Activated CD8-positive, alpha-beta T cell treated with anti-CD3 and anti-CD28 coated beads for 36 hours (primary cell): ENCODE measurements around the gene BICD1. TPM values are rescaled to one million over a fixed set of nuclear protein-coding genes. Genes with fewer than 3 reads are reported as not detected.

Experiments used
- ATAC-seq: fragments of 200-7000 bp; cut with Tn5 transposase; one replicate; pipeline ENCODE4 v1.10.0; 2021; ENCODE audit warnings: mild to moderate bottlenecking, moderate library complexity
- CTCF ChIA-PET: fragments of 350-600 bp; sonication (Branson Sonifier 250); formaldehyde crosslinking; loops from one replicate; lab custom pipeline; 2021; ENCODE audit warnings: antibody characterized with exemption; lab: Charles Lee
- POLR2A ChIA-PET: fragments of 350-600 bp; sonication (Branson Sonifier 250); formaldehyde crosslinking; loops from one replicate; lab custom pipeline; 2021; ENCODE audit warnings: antibody characterized with exemption; lab: Charles Lee
- DNase-seq: peaks from one replicate; pipeline ENCODE4 v3.0.0-alpha.2; 2020
- H3K27ac Mint-ChIP-seq: one replicate; pipeline ENCODE4 v1.8.0; 2021; ENCODE audit warnings: mild to moderate bottlenecking, mixed read lengths
- H3K27me3 Mint-ChIP-seq: one replicate; pipeline ENCODE4 v1.8.0; 2021; ENCODE audit warnings: mixed read lengths
- H3K36me3 Mint-ChIP-seq: one replicate; pipeline ENCODE4 v1.8.0; 2021; ENCODE audit warnings: low read depth, mixed read lengths
- H3K4me1 Mint-ChIP-seq: one replicate; pipeline ENCODE4 v1.8.0; 2021; ENCODE audit warnings: low read depth, mixed read lengths
- H3K4me3 Mint-ChIP-seq: one replicate; pipeline ENCODE4 v1.8.0; 2021; ENCODE audit warnings: mild to moderate bottlenecking, moderate library complexity, mixed read lengths
- H3K9me3 Mint-ChIP-seq: one replicate; pipeline ENCODE4 v1.8.0; 2021; ENCODE audit warnings: mixed read lengths
- intact Hi-C: fragments of 100-400 bp; cut with micrococcal nuclease; formaldehyde crosslinking; loops from one replicate; pipeline ENCODE4 v1.10.0; 2022
- total RNA-seq, 2 experiments: library from RNA; stranded (reverse); gene quantifications; one replicate each; pipeline ENCODE4 v1.2.3, GENCODE V29; 2021
- TF ChIP-seq, protein P1 (sequence below): fragments of 200-600 bp; IDR thresholded peaks from one replicate; pipeline ENCODE4 v1.8.0; 2022; ENCODE audit warnings: antibody characterized with exemption, mild to moderate bottlenecking

BICD1 gene
- total RNA-seq, 2 experiments from 2014 or later: 12.5 to 13.2 TPM

DNA sequence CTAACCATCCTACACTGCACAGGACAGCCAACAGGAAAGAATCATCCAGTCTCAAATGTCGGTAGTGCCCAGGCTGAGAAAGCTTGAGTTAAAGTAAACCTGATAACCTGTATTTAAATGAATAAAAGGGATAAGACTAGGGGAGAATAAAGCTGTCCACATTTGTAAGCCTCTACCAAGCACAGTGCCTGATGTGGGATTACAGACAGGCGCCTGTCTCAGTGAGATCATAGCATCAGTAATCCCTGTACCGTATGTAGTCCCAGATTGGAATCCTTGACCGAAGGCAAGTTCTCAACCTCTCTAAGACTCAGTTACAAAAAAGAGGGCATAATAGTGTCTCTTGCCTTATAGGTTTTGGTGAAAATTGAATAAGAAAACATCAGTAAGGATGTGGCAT is 59.9 kb downstream of the BICD1 start:
- Mint-ChIP-seq H3K36me3 (no peaks in the 10 kb centered on the region), H3K27me3 (no peaks in the 10 kb centered on the region), H3K4me1 (no peaks in the 10 kb centered on the region), H3K27ac (no peak overlapping the region), H3K9me3 (peaks cover 2% of the 10 kb centered on the region), H3K4me3 (no peak overlapping the region)
- no peak for ATAC-seq
- DNase-seq: no peak
- POLR2A ChIA-PET: no interaction called here
- CTCF ChIA-PET: no interaction called here
- intact Hi-C loops: no loop called here
- TF ChIP-seq, protein P1, sequence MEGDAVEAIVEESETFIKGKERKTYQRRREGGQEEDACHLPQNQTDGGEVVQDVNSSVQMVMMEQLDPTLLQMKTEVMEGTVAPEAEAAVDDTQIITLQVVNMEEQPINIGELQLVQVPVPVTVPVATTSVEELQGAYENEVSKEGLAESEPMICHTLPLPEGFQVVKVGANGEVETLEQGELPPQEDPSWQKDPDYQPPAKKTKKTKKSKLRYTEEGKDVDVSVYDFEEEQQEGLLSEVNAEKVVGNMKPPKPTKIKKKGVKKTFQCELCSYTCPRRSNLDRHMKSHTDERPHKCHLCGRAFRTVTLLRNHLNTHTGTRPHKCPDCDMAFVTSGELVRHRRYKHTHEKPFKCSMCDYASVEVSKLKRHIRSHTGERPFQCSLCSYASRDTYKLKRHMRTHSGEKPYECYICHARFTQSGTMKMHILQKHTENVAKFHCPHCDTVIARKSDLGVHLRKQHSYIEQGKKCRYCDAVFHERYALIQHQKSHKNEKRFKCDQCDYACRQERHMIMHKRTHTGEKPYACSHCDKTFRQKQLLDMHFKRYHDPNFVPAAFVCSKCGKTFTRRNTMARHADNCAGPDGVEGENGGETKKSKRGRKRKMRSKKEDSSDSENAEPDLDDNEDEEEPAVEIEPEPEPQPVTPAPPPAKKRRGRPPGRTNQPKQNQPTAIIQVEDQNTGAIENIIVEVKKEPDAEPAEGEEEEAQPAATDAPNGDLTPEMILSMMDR: no peak

DNA sequence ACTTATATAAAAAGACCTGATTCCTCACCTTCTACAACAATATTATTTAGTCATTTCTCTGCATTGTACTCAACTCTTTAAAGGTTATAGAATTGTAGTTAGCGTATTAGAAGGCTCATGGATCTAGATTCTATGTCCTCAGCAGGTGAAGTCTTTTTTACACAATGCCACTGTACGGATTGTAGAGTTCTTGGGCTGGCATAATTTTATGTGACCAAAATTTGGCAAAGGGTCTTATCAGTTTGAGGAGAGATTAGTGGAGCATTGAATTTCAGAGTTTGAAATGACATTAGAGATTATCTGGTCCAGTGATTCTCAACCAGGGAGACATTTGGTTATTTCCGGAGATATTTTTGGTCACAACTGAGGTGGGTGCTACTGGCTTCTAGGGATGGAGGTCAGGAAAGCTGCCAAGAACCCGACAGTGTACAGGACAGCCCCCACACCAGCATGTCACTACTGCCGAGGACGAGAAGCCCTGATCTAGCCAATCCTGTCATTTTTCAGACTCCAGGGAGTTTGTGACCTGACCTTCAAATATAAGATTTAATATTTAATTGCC is 63.9 kb downstream of the BICD1 start:
- no peaks in the 10 kb centered on the region for H3K36me3 Mint-ChIP-seq
- H3K27me3 Mint-ChIP-seq: no peaks in the 10 kb centered on the region
- ATAC-seq: no peak
- ChIA-PET CTCF (no interaction called here), POLR2A (no interaction called here)
- H3K4me3 Mint-ChIP-seq: no peak overlapping the region
- intact Hi-C loops: no loop called here
- H3K9me3 Mint-ChIP-seq: no peaks in the 10 kb centered on the region
- TF ChIP-seq, protein P1: no peak
- no peak for DNase-seq
- no peak overlapping the region for H3K27ac Mint-ChIP-seq
- no peaks in the 10 kb centered on the region for H3K4me1 Mint-ChIP-seq

GRCh38 chr12:32171211-32171610 is 64.6 kb downstream of the BICD1 start:
- Mint-ChIP-seq H3K4me3 (no peak overlapping the region), H3K27ac (no peak overlapping the region), H3K27me3 (no peaks in the 10 kb centered on the region), H3K36me3 (no peaks in the 10 kb centered on the region), H3K4me1 (no peaks in the 10 kb centered on the region), H3K9me3 (no peaks in the 10 kb centered on the region)
- POLR2A ChIA-PET: interaction anchor here (0.7 kb wide), 1 partner anchor 185 kb away, joined by 3 read pairs; no protein-coding TSS in a partner anchor
- ATAC-seq (no peak), DNase-seq (no peak)
- intact Hi-C loops: no loop called here
- TF ChIP-seq, protein P1: no peak
- CTCF ChIA-PET: interaction anchor here (0.7 to 1.7 kb wide), 2 partner anchors 9 to 65 kb away, joined by 3 to 4 read pairs; no protein-coding TSS in a partner anchor

DNA sequence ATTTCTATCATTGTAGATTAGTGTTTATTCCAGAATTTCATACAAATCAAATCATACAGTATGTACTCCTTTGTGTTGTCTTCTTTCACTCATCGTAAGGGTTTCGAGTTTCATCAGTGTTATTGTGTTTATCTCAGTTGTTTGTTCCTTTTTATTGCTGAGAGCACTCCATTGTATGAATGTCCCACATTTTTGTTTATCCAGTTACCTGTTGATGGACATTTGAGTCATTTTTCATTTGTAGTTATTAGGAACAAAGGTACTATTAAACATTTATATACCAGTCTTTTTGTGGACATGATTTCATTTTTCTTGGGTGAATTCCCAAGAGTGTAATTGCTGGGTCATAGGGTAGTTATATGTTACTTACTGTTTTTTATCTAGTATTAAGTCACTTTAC is 70.0 kb downstream of the BICD1 start:
- intact Hi-C loops: no loop called here
- no peaks in the 10 kb centered on the region for H3K27me3 Mint-ChIP-seq
- POLR2A ChIA-PET: no interaction called here

DNA sequence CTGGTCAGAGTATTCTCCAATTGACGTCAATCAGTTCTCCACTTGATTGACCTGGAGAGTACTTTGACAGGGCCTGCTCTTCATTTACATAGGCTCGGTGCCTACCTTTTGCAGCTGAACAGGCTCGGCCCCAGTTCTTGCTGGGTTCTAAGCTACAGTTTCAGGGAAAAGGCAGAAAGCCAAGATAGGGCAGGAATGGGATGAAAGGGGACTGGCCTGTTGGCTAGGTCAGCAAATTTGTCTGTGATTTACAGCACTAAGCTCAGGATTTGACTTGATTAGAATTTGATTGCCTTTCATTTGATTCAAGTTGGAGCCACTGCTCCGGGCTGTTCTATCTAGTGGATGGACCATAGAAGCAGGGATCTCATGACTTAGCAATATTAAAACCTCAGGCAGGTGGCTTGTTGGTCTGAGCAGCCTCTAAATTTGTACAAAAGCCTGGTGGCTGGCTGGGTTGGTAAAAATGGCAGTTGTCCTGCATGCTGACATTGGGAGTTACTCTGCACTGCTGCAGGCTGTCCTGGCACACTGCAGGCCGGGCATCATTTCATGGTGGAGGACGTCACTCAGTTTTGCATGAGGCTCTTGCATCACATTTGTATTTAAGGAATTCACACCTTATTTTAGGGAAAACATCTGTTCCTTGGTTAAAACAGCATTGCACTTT is 71.8 kb downstream of the BICD1 start:
- intact Hi-C loops: no loop called here
- TF ChIP-seq, protein P1: no peak
- H3K4me1 Mint-ChIP-seq: no peaks in the 10 kb centered on the region
- H3K27me3 Mint-ChIP-seq: no peaks in the 10 kb centered on the region
- ChIA-PET CTCF (no interaction called here), POLR2A (no interaction called here)
- DNase-seq (no peak), ATAC-seq (no peak)
- no peak overlapping the region for H3K27ac Mint-ChIP-seq
- H3K9me3 Mint-ChIP-seq: no peaks in the 10 kb centered on the region
- H3K36me3 Mint-ChIP-seq: no peaks in the 10 kb centered on the region
- no peak overlapping the region for H3K4me3 Mint-ChIP-seq

More for the DNA sequence above, 70.0 kb downstream of the BICD1 start:
- DNase-seq (no peak), ATAC-seq (no peak)
- Mint-ChIP-seq H3K9me3 (no peaks in the 10 kb centered on the region), H3K4me3 (no peak overlapping the region), H3K27ac (no peak overlapping the region), H3K36me3 (no peaks in the 10 kb centered on the region), H3K4me1 (no peaks in the 10 kb centered on the region)
- TF ChIP-seq, protein P1: no peak
- CTCF ChIA-PET: interaction anchor here (0.6 kb wide), 1 partner anchor 523 kb away, joined by 3 read pairs; no protein-coding TSS in a partner anchor
